NOMO-1 (cell line): ENCODE data around the gene AIP.
"Not testable (repeated sequence)": the region's sequence is repeated elsewhere in the genome, so short reads cannot be mapped to it uniquely, and the experiment has no call there.

ENCODE experiments used
- DNase-seq, 2 experiments: peaks; one replicate each; lab custom pipeline; 2025; ENCODE audit not compliant: unreplicated experiment in 2 of 2; lab: John Stamatoyannopoulos, UW

The AIP gene

GRCh38 chr11:67468456-67468758 is 14.4 kb upstream of the AIP start:
- DNase-seq: no peak

GRCh38 chr11:67468759-67469507 is 13.9 kb upstream of the AIP start, which contains the start of gene TMEM134:
TSS of gene TMEM134 (minus strand) at chr11:67469251. CDS start at chr11:67469192, 59 bp downstream.
- DNase-seq: peak; percentile 85 to 91

- no peak for DNase-seq
These were observed 13.4 kb upstream of the AIP start for GRCh38 chr11:67469508-67469811.

GRCh38 chr11:67470337-67471002 is 12.4 kb upstream of the AIP start:
- DNase-seq: no peak

GRCh38 chr11:67472882-67473281 is 9.9 kb upstream of the AIP start:
- DNase-seq: no peak

- not testable (repeated sequence) for DNase-seq
These were observed 6.1 kb upstream of the AIP start for GRCh38 chr11:67476692-67477091.

- not testable (repeated sequence) for DNase-seq
These were observed 5.3 kb upstream of the AIP start for GRCh38 chr11:67477344-67478050.

GRCh38 chr11:67482275-67482826 is 475 bp upstream of the AIP start:
- peak; percentile 90 to 91 for DNase-seq

- DNase-seq: no peak
These were observed 1.2 kb downstream of the AIP start for GRCh38 chr11:67483831-67484665.

- peak; percentile 49 to 58 for DNase-seq
These were observed 2.1 kb downstream of the AIP start for GRCh38 chr11:67484847-67485311.

GRCh38 chr11:67485873-67486361 is 3.1 kb downstream of the AIP start:
- not testable (repeated sequence) for DNase-seq

- no peak for DNase-seq
These were observed 3.8 kb downstream of the AIP start for GRCh38 chr11:67486481-67487195.

GRCh38 chr11:67489203-67489884 is 6.5 kb downstream of the AIP start:
- DNase-seq: no peak

- DNase-seq: no peak
These were observed 7.3 kb downstream of the AIP start for GRCh38 chr11:67489885-67490726.

GRCh38 chr11:67490727-67491065 is 7.9 kb downstream of the AIP start:
- DNase-seq: no peak

- DNase-seq: no peak
These were observed 8.6 kb downstream of the AIP start for GRCh38 chr11:67491276-67492068.

GRCh38 chr11:67492069-67492727 is 9.4 kb downstream of the AIP start:
- DNase-seq: no peak
